Stimulated activated CD4-positive, alpha-beta T cell treated with anti-CD3 and anti-CD28 coated beads, Interleukin-4, amount 100 ng/mL, for 24 hours (primary cell): ENCODE measurements around the gene ABLIM2.

Experiments
- DNase-seq: peaks from one replicate; pipeline ENCODE4 v3.0.0-alpha.2; 2020

The ABLIM2 gene

GRCh38 chr4:8081621-8082516 is 76.7 kb downstream of the ABLIM2 start:
- DNase-seq: no peak

GRCh38 chr4:8081171-8081570 is 77.4 kb downstream of the ABLIM2 start:
- DNase-seq: no peak

GRCh38 chr4:8080754-8081065 is 77.9 kb downstream of the ABLIM2 start:
- DNase-seq: no peak

DNA sequence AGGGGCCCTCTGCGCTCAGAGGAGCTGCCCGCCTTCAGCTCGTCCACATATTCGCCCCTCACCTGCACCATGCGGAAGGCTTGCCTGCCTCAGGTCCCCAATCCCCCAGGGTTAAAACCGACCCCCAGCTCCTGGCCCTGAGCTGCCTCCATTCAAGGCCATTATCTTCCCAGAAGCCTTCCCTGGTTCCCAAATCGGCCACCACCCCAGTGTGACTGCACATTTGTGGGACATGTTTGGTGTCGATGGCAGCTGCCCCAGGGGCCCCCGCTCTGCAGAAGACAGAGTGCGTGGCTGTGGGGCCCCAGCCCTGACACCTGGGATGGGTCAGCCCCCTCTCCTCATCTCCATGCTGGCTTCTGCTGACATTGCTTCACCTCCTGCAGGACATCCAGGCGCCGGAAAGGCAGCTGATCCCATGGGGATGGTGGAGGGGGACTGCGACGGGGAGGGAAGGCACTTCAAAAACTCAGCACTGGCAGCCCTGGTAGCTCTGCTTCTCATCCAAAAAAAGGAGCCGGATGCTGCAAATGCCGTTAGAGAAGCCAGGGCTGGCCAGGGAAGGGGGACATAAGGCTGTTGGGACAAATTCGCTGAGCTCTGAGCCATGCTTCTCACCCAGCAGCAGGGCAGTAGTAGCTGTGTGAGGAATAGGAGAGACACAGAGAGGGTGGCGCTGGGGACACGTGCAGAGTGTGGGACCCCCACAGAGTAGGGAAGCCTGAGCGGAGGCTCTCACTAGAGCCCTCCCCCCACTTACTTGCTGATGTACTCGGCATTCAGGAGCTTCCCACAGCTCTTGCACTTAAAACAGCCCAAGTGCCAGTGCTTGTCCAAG is 78.5 kb downstream of the ABLIM2 start:
- DNase-seq: no peak

GRCh38 chr4:8079031-8079885 is 79.4 kb downstream of the ABLIM2 start:
- no peak for DNase-seq

DNA sequence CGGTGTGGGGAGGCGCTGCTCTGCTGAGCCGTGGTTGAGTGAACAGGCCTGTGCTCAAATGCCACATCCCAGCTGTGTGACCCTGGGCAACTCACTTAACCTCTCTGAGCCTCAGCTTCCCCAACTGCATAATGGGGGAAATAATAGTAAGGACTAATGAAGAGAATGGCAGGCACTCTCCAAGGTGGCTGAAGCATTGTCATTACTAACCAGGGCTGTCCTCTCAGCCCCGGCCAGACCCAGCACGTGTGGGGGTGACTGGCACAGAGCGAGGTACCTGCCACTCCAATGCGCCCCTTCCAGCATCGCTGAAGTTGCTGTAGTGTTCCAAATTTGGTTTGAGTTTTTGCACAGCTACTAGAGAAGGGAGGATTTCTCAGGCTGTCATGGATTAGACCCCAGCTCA is 80.0 kb downstream of the ABLIM2 start:
- no peak for DNase-seq

- no peak for DNase-seq
These were observed 80.5 kb downstream of the ABLIM2 start for GRCh38 chr4:8078109-8078494.

GRCh38 chr4:8077181-8078108 is 81.2 kb downstream of the ABLIM2 start:
- DNase-seq: no peak

DNA sequence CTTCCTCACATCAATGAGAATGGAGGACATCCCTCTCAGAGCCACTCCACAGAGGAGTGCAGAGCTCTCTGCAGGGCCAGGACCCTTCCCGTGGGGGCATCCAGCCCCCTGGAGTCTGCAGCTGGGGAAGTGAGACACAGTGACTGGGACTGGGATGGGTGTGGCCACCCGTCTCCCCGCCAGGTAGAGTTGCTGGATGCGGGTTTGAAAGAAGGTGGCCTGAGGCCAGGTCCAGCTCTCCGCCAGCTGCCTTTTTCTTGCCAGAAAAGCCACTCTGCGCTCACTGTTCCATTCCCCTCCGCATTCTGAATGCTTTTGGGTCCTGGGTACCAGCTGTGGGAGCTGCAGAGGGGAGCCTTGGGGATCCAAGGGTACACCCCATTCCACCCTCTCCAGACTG is 82.6 kb downstream of the ABLIM2 start:
- no peak for DNase-seq

DNA sequence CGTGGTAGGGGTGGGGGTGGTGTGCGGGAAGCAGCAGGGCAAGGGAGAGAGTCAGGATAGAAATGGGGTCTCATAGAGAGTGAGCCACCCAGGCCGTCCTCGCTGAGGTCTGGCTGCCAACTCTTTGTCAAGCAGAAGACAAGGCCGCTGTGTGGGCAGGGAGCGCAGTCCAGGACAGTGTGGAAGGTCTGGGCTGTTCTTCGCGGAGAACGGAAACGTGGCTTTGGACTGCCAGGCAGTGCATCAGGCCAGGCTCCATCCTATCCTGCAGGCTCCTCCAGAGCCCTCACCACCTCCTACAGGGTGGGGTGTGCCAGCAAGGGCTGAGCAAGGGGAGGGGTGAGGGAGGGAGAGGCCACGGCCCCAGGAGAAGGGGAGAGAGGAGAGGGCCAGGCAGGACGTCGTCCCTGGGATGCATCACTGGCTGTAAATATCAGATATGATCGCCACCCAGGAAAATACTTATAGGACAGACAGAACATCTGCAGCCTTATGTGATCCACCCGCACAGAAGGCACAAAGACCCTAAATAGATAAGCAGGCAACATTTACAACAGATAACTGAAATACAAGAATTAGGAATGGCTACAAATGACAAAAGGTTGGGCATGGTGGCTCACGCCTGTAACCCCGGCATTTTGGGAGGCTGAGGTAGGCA is 85.3 kb downstream of the ABLIM2 start:
- no peak for DNase-seq

- DNase-seq: no peak
These were observed 86.2 kb downstream of the ABLIM2 start for GRCh38 chr4:8072235-8072968.

GRCh38 chr4:8071766-8072165 is 86.8 kb downstream of the ABLIM2 start:
- DNase-seq: no peak

DNA sequence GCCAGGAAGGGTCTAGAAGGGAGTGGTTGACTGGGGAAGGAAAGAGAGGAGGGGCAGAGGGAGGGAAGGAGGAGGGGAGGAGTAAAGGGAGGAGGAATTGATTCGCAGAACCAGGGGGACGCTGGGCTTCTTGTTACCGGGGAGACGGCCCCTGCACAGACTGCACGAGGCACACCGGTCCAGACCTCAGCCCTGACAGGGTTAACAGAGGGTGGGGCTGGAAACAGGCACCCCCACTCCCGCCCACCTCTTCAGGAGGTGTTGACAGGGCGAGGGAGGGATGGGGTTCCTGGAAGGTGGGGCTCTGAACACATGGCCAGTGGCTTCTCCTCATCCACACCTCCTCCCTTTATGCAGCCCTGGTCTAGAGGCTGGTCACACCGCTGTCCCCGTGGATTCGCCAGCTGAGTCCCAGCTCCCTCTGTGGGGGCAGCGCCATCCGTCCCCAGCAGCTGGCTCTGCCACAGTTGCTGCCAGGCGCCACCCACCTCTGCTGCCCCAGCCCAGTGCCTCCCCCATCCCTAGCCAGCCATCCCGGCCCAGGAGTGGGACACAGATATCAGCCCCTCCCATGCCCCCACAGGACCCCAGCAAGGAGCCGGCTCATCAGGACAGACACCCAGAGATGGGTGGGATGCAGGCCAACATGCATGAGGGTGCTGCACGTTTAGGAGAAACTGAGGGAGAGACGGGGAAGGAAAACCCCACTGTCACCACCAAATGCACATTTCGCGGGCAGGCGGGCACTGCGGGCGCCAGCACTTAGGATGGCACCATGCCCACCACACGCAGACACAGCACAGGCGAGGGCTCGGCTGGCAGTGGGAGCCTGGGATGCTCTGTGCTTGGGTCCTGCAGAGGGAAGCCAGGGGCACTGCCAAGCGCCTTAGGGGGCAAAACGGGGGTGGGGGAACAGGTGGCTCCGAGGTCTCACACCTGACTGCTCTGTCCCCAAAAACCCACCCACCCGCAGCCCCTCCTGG is 87.6 kb downstream of the ABLIM2 start:
- DNase-seq: no peak

- no peak for DNase-seq
These were observed 89.4 kb downstream of the ABLIM2 start for GRCh38 chr4:8069102-8069752.

DNA sequence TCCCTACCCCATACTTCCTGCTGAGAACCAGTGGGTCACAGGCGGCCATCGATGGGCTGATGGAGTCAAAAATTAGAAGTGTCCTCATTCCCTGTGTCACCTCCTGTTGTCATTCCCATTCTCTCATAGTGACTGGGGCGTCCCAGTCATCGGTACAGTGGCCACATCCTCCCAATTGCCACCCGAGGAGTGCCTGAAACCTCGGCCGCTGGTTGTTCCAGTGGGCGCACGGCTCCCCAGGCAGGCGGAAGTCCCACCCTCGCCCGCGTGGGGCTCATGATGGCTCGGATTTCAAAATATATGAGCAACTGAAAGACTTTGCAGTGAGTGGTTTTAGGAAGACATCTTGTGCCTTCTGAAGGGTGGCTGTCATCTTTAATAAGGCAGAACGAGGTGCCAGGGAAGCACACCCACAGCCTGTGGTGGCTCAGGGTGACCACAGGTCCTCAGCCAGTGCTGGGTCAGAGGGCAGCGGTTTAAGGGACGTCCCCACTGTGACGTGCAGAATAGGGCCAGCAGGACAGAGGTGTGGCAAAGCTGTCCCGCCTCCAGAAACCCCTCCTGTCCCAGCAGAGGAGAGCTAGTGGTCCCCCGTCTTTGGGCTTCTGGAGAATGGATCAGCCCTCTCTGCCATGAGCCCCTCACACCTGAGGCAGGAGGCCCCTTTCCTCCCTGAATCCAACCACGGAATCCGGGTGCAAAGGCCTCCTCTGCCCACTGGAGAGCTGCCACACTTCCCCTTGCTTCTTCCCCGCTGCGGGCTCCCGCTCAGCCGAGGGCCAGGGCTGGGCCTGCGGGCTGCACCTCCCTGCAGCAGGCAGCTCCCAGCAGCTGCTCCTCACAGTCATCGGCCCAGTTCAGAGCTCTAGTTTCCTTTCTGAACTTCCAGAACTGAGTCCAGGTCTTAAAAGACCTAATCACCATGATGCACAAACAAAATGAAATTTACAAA is 90.4 kb downstream of the ABLIM2 start:
- no peak for DNase-seq

DNA sequence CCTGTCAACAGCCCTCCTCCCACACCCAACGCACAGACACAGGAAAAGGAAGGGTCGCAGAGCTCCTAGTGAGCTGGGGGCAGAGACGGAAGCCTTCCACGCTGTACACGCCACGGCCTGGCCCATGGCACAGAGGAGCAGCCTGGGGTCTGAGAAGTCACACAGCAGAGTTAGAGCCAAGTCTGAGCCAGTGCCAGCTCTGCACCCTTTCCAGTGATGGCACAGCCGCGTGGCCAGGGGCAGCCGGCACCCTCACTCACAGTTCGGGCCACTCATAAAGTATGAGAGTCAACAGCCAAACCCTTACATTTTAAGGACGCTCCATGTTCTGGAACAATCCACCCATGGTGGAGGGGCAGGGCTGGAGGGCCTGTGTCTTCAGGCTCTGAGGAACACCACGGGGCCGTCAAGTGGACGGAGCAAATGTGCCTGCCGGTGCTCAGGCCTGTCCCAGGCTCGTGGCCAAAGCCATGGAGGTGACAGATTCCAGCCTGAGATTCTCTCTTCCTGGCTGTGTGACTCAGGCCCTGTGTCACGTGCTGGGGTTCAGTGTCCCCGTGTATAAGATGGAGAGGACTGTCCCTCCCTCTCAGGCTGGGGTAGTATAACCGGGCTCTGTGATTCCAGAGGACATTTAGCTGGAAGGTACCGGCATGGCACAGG is 91.2 kb downstream of the ABLIM2 start:
- no peak for DNase-seq

DNA sequence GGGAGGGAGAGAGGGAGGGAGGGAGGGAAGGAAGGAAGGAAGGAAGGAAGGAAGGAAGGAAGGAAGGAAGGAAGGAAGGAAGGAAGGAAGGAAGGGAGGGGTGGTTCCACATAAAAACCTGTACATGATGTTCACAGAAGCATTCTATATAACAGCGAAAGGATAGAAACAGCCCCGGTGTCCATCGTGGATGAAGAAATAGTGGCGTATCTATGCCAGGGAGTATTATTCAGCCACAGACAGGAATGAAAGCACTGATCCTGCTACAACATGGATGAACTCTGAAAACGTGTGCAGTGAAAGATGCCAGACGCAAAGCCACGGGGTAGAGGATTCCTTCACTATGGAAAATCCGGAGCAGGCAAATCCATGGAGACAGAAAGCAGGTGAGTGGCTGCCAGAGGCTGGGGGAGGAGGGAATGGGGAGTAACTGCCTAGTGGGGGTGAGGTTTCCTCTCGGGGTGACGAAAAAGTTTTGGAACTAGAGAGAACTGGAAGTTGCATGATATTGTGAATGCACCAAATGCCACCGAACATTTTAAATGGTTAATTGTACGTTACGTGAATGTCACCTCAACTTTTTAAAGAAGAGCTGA is 92.2 kb downstream of the ABLIM2 start:
- no peak for DNase-seq
